Fibroblast of lung (primary cell): ENCODE data around the gene P4HA3. TPM values are rescaled to one million over a fixed set of nuclear protein-coding genes. Genes with fewer than 3 reads are reported as not detected.

Experiments
- DNase-seq, 2 donors: peaks; one replicate each; pipeline versions ENCODE4 v3.0.0 to v3.0.0-alpha.2; 2010; ENCODE audit warnings: low read depth in 2 of 2
- H2AFZ ChIP-seq: 2 replicates; pipeline ENCODE4 v1.5.1; 2012; ENCODE audit warnings: low read length, control low read depth, inconsistent platforms
- H3K27ac ChIP-seq: 2 replicates; pipeline ENCODE4 v1.5.1; 2011; ENCODE audit warnings: low read length, control low read depth; ENCODE audit not compliant: insufficient read depth
- H3K27me3 ChIP-seq: 2 replicates; pipeline ENCODE4 v1.5.1; 2011; ENCODE audit warnings: mild to moderate bottlenecking, low read length; ENCODE audit not compliant: control insufficient read depth, insufficient read depth
- H3K36me3 ChIP-seq: 2 replicates; pipeline ENCODE4 v1.5.1; 2011; ENCODE audit warnings: low read length; ENCODE audit not compliant: control insufficient read depth, insufficient read depth
- H3K4me1 ChIP-seq: 2 replicates; pipeline ENCODE4 v1.5.1; 2011; ENCODE audit warnings: low read length; ENCODE audit not compliant: control insufficient read depth, insufficient read depth; ENCODE audit errors: extremely low read depth
- H3K4me2 ChIP-seq: 2 replicates; pipeline ENCODE4 v1.5.1; 2011; ENCODE audit warnings: low read length, control low read depth; ENCODE audit not compliant: insufficient read depth; ENCODE audit errors: extremely low read depth
- H3K4me3 ChIP-seq, 4 experiments: fragments of 200-600 bp in 1 of 4; sonication (generic) in 1 of 4; replicated peaks in 1 of 4; 2 replicates each; pipeline ENCODE4 v1.5.1; 2011 to 2016; ENCODE audit warnings: low read length in 4 of 4, low read depth in 3 of 4, mild to moderate bottlenecking in 3 of 4, control low read depth in 2 of 4, inconsistent platforms in 1 of 4, mixed read lengths in 1 of 4; ENCODE audit not compliant: insufficient read depth in 1 of 4; ENCODE audit errors: control extremely low read depth in 1 of 4
- H3K79me2 ChIP-seq: 2 replicates; pipeline ENCODE4 v1.5.1; 2012; ENCODE audit warnings: mild to moderate bottlenecking, low read length, inconsistent platforms; ENCODE audit not compliant: control insufficient read depth, insufficient read depth
- H3K9ac ChIP-seq: 2 replicates; pipeline ENCODE4 v1.5.1; 2011; ENCODE audit warnings: mild to moderate bottlenecking, low read length, control low read depth; ENCODE audit not compliant: insufficient read depth
- H3K9me3 ChIP-seq: 2 replicates; pipeline ENCODE4 v1.5.1; 2012; ENCODE audit warnings: low read depth, low read length; ENCODE audit not compliant: control insufficient read depth, insufficient read depth
- H4K20me1 ChIP-seq: 2 replicates; pipeline ENCODE4 v1.5.1; 2011; ENCODE audit warnings: low read length; ENCODE audit not compliant: control insufficient read depth, insufficient read depth; ENCODE audit errors: extremely low read depth
- CTCF ChIP-seq, 2 donors: IDR thresholded peaks in 1 of 2; conservative IDR thresholded peaks in 1 of 2; 1 replicate in 1 of 2; 2 replicates in 1 of 2; pipeline ENCODE4 v1.5.1; 2011 to 2012; ENCODE audit warnings: low read length in 2 of 2, control low read depth in 1 of 2, inconsistent platforms in 1 of 2, low read depth in 1 of 2, mild to moderate bottlenecking in 1 of 2
- EZH2 ChIP-seq: IDR thresholded peaks from 2 replicates; pipeline ENCODE4 v1.5.1; 2012; ENCODE audit warnings: low read length, control low read depth, mild to moderate bottlenecking; ENCODE audit errors: missing control alignments
- polyA plus RNA-seq, 2 donors: library from polyadenylated mRNA; depleted of rRNA in 1 of 2; stranded (reverse) in 1 of 2; unstranded in 1 of 2; fragments of >200 nt; gene quantifications; 2 replicates each; pipeline ENCODE4 v1.2.1, GENCODE V29; 2011 to 2012; ENCODE audit warnings: missing spikeins in 1 of 2
- total RNA-seq: library from RNA; depleted of rRNA; stranded (reverse); fragments of >200 nt; gene quantifications from 2 replicates; pipeline ENCODE4 v1.2.1, GENCODE V29; 2014

Gene P4HA3
- total and polyA plus RNA-seq, 2 donors (not counting 1 experiment from before 2014, with no cell fraction given): 3.1 to 4.1 TPM

GRCh38 chr11:74278721-74279161 is 32.7 kb downstream of the P4HA3 start:
- no peak overlapping the region for H3K9ac ChIP-seq
- H3K4me3 ChIP-seq: no peak overlapping the region
- H3K79me2 ChIP-seq: no peaks in the 10 kb centered on the region

GRCh38 chr11:74278103-74278502 is 33.3 kb downstream of the P4HA3 start:
- H3K36me3 ChIP-seq: no peaks in the 10 kb centered on the region
- H3K4me1 ChIP-seq: peaks cover 17% of the 10 kb centered on the region
- H3K9ac ChIP-seq: peak overlapping the region; percentile 13
- no peaks in the 10 kb centered on the region for H4K20me1 ChIP-seq
- TF ChIP-seq CTCF (conservative IDR thresholded peaks at IDR 0.05 in 1 of 2, IDR thresholded peaks at IDR 0.05 in 1 of 2; ENCODE audit: low read depth in 1 of 2, low read length in 2 of 2): no peak
- H3K27ac ChIP-seq: peak overlapping the region; percentile 76
- no peaks in the 10 kb centered on the region for H3K79me2 ChIP-seq
- no peaks in the 10 kb centered on the region for H3K27me3 ChIP-seq
- H3K9me3 ChIP-seq: no peaks in the 10 kb centered on the region
- DNase-seq: no peak
- no peak overlapping the region for H3K4me3 ChIP-seq
- H3K4me2 ChIP-seq: peak overlapping the region; percentile 62
- no peak overlapping the region for H2AFZ ChIP-seq

More at GRCh38 chr11:74278721-74279161, 32.7 kb downstream of the P4HA3 start:
- no peaks in the 10 kb centered on the region for H4K20me1 ChIP-seq
- peak; percentile 99 to 100 for DNase-seq
- peaks cover 23% of the 10 kb centered on the region for H3K4me1 ChIP-seq
- H3K27me3 ChIP-seq: no peaks in the 10 kb centered on the region
- H3K4me2 ChIP-seq: no peak overlapping the region
- no peak overlapping the region for H2AFZ ChIP-seq
- TF ChIP-seq EZH2 (no peak), CTCF (conservative IDR thresholded peaks at IDR 0.05 in 1 of 2, IDR thresholded peaks at IDR 0.05 in 1 of 2; ENCODE audit: low read depth in 1 of 2, low read length in 2 of 2) (no peak)
- H3K27ac ChIP-seq: peak overlapping the region; percentile 76
- H3K36me3 ChIP-seq: no peaks in the 10 kb centered on the region
- H3K9me3 ChIP-seq: no peaks in the 10 kb centered on the region

GRCh38 chr11:74276581-74276980 is 34.9 kb downstream of the P4HA3 start:
- DNase-seq: peak in 1 of 2 donors; percentile 82
- Histone ChIP-seq H4K20me1 (no peaks in the 10 kb centered on the region), H2AFZ (no peak overlapping the region), H3K4me1 (peaks cover 15% of the 10 kb centered on the region), H3K4me3 (no peak overlapping the region), H3K4me2 (no peak overlapping the region), H3K27me3 (no peaks in the 10 kb centered on the region), H3K9ac (no peak overlapping the region), H3K36me3 (no peaks in the 10 kb centered on the region), H3K79me2 (no peaks in the 10 kb centered on the region), H3K27ac (no peak overlapping the region), H3K9me3 (no peaks in the 10 kb centered on the region)
- TF ChIP-seq CTCF (conservative IDR thresholded peaks at IDR 0.05 in 1 of 2, IDR thresholded peaks at IDR 0.05 in 1 of 2; ENCODE audit: low read depth in 1 of 2, low read length in 2 of 2) (no peak), EZH2 (no peak)
